Superior temporal gyrus (tissue), 1 donor: ENCODE measurements around the gene OS9.

Source experiments
- DNase-seq: peaks from one replicate; pipeline ENCODE4 v3.0.0-alpha.2; 2016; ENCODE audit errors: extremely low spot score

OS9 gene

DNA sequence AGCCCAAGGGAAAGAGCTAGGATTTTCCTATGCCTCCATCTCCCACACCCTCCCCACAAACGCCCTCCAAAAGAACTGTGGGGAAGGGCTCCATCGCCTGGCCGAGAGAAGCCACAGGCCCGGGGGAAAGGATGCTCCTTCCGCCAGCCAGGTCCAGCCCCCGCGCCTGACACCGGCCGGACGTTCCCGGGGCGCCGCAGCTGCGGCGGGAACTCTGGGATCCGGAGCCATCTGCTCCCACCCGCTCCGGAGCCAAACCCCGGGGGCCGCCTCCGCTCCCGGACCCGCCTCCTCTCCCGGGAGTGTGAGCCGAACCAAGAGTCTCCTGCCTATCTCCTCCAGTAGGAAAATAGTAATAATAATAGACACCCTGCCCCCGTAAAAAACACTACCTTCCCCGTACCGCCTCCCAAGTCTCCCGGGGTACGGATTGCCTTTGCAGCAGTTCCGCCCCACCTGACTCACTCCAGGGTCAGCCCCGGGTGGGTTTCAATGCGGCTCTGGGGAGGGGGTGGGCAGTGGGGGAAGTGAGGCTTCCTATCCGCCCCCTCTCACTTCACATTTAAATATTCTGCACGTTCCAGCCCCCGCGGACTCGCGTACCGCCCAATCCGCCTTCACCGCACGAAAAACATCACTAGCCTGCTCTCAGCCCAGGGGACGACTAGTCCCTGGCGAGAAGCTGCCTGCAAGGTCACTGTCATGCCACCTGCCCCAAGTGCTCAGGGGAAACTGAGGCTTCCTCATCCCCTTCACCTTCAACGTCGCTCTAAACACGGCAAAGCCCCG is 42.2 kb downstream of the OS9 start:
- DNase-seq, result peak; percentile 35

DNA sequence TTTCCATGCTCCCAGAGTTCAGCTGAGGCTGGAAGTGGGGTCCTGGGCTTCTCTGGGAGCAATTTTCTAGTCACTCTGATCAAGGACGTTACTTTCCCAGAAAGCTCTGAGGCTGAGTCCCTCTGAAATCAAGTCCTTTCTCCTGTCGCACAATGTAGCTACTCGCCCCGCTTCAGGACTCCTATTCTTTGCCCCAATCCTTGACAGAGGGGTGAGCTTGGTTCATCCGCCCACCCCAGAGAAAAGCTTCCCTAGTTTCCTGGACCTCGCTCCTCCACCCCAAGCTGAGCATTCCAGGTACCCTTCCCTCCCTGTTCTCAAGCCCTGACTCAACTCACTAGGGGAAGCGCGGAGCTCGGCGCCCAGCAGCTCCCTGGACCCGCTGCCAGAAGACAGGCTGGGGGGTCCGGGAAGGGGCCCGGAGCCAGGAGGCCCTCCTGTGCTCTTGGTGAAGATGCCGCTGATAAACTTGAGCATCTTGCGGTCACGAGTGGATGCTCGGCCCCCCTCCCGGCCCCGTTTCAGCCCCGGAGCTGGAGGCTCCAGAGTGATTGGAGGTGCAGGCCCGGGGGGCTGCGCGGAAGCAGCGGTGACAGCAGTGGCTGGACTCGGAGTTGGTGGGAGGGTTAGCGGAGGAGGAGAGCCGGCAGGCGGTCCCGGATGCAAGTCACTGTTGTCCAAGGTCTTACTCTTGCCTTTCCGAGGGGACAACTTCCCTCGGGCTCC is 43.0 kb downstream of the OS9 start:
- DNase-seq, result no peak

DNA sequence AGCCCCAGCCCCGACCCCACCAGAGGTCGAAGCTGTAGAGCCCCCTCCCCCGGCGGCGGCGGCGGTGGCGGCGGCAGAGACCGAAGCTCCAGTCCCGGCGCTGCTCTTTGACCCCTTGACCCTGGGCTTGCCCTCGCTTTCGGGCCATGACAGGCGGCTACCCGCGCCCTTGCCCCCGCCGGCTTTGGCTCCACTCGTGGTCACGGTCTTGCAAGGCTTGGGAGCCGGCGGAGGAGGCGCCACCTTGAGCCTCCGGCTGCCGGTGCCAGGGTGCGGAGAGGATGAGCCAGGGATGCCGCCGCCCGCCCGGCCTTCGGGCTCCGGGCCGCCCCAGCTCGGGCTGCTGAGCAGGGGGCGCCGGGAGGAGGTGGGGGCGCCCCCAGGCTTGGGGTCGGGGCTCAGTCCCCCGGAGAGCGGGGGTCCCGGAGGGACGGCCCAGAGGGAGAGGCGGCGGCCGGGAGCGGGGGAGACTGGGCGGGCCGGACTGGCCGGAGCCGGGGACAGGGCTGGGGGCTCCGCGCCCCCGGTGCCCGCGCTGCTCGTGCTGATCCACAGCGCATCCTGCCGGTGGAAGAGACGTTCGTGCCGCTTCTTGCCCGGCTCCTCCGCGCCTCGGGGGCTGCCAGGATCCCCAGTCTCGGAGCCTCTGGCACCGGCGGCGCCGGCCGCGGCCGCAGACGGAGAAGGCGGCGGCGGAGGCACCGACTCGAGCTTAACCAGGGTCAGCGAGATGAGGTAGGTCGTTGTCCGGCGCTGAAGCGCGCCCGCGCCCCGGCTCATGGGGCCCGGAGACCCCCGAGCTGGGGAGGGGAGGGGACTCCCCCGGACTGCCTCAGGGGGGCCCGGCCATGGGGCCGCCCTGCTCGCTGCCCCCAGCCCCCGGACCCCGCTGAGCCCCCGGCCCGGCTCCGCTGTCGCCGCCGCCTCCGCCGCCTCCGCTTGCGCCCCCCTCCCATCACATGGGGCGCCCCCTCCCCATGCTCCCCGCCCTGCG is 43.8 kb downstream of the OS9 start:
- no peak for DNase-seq

DNA sequence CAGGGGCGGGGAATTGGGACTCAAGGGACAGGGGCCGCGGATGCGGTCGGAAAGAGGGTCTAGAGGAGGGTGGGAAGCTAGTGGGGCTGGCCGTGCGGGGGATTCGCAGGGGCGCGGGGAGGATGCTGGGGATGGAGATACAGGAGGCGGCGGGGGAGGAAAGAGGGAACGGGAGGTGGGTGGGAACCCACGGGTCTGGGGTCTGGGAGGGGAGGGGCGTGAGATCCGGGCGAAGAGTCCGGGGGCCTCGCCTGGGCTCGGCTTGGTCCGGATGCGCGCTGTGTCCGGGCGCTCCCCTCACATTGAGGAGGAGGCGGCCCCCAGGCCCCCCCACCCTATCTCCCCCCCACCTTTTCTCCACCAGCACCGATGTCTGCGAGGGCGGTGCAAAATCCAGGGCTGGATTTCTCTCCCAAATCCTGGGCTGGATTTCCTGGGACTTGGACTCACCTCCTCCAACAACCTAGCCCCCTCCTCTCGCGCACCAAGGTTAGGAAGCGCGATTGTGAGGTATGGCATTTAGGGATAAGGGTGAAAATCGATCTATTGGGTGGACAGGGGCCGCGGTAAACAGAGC is 44.8 kb downstream of the OS9 start, which contains the start of gene AGAP2:
Gene AGAP2 (minus strand): TSS at position 82 of the 577 bp plus-strand sequence. CDS start 496 bp downstream, outside the sequence.
- DNase-seq, result peak; percentile 57

DNA sequence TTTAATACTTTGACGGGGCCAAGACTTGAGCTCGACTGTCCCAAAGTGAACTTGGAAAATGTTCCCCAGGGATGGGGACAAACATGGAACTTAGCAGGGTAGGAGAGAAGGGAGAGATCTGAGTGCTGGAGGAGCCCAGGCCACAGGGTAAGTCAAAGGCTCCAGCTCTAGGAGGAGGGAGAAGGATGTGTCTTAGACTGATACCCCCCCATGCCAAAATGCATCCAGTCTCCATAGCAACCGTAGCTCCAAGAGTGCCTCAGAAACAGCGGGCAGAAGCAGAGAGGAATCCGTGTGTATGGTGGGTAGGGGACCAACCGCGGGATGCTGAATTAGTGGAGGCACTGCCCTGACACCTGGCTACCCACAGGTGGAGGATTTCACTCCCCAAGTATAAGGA is 45.5 kb downstream of the OS9 start:
- peak; percentile 22 for DNase-seq

DNA sequence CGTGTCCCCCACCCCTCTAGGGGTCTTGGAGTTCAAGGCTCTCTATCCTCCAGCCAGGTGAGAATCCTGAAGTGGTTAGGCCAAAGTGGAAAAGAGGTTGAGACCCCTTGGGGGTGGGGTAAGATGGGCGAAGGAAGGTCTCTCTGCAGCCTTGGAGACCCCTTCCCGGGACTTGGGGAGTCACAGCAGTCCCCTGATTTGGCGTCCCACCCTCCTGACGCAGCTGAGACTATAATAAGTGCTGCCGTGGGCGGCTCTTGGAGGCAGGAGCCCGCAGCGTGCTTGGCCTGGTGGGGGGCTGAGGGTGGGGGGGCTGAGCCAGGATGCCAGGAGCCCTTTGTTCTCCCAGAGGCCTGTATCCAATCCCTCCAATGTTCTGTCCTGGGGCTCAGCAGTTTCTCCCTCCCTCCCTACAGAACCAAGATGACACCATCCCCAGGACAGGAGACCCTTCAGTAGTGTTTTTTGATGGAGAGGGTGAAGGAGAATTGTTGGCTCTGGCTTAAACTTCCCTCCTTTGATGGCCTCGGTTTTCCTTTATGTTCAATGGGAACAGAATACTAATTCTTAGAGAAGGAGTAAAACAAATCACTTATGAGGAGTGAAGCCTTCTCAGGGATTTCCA is 46.1 kb downstream of the OS9 start:
- no peak for DNase-seq

DNA sequence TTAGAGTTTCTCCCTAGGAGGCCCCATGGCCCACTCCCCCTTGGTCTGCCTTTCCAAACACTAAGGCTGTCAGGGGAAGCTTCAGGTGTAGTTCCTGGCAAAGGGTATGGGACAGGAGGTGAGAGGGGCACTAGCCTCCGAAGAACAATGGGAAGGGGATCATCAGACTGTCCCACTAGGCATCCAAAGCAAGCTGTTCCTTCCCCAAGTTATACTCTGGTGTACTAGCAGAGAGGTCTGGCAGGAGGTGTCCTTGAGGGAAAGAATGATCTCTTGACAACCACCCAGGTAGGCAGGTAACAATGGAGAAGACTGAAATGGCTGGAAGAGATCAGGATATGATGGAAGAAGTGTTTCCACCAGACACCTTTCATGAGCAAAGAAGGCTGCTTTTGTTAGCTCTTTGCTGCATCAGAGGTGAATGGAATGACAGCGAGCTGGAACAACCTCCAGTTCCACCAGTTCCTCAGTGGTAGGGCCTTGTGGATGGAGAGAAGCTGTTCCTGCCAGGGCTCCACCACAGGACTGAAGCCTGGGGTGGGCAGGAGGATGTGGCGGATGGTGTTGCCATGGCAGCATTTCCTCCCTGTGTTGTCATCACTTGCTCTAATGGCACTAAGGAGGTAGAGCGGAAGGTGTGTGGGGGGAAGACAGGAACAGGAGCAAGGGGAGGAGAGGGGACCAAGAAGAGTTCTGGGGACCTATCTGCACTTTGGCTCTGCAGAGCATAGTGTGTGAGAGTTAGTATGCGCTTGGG is 46.9 kb downstream of the OS9 start:
- DNase-seq, result peak; percentile 26

DNA sequence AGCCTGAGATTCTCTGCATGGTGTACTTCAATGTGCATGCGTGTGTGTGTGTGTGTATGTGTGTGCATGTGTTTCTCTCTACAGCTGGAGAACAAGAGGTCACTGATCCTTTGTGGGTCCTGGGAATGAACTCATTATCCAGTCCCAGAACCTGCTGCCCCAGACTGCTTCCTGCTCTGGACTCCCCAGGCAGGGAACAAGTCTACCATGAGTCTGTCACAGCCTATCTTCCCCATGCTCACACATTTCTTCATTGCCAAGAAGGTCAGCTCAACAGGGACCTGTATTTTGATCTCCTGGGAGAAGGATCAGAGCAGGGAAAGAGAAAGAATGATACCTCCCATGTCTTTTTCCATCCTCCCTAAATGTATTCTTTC is 47.5 kb downstream of the OS9 start:
- DNase-seq, result no peak

DNA sequence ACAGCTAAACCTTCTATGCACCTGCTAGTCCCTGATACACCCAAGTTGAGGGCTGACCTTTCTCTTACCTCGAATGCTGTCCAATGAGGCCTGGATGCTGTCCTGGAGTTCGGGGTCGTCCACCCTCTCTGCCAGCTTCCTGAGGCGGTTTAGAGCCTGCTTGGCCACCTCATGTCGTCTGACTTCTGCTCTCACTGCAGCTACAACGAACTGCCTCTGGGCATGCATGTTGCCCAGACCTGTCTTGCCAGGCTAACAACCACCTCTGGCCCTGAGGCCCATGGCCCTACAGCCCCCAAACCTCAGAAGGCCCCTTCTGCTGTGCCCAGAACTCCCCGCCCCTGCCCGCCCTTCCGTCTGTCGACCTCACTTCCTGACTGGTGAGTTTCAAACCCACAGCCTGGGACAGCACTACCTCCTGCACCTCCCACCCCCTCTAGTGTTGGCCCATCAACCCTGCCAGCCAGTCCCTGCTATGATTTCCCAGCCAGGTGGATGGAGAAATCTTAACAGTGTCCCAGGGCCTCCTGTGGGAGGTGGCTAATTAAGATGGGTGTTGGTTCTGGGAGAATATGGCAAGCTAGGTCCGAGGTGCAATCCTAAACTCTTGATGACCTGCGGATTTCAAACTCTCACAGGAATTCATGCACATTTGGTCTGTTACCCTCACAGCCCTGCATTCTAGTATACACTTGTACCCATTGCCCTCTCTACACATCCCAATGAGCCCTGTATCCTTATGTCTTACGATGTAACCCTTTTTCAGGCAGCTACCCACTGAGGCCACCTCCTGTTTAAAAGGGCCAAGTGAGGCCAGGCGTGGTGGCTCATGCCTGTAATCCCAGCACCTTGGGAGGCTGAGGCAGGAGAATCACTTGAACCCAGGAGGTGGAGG is 48.2 kb downstream of the OS9 start:
- no peak for DNase-seq

DNA sequence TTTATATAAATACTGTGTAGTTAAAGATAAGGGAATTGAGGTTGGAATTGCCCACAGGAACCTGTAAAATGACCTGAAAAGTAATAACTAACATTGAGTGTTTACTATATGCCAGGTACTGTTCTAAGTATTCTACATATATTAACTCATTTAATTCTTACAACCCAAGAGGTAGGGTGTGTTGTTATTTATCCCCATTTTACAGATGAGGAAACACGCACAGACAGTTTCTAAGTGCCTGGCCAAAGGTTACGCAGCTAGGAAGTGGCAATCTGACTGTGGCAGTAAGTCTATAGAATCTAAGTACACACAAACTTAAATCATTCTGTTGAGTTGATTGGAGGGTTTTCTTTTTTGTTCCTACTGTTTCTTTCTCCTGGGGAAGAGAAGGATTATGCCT is 49.8 kb downstream of the OS9 start:
- no peak for DNase-seq

DNA sequence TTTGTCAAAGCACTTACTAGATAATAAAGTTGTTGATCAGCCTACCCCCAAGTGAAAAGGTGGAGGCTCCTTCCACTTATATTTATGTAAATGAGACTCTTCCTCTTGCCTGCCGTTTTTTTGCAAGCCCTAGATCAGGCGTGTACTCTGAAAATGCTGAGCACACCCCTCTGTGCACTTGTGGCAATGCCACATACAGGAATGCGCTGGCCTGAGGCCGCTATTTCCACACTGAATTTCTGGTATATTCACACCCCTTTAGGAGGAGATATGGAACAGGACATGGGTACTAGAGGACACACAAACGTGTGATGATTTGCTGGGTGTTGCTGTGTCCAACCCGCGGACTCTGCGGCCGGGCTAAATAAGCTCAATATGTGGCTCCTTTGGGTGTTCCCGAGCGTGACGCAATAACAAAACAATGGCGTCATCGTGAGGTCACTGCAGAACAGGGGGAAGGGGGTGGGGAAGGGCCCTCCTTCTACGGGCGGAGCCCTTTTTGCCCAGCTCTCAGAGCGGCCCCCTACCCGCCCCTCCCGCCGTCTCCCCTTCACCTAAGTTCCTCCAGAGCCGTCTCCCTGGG is 50.4 kb downstream of the OS9 start:
- DNase-seq, result peak; percentile 43

DNA sequence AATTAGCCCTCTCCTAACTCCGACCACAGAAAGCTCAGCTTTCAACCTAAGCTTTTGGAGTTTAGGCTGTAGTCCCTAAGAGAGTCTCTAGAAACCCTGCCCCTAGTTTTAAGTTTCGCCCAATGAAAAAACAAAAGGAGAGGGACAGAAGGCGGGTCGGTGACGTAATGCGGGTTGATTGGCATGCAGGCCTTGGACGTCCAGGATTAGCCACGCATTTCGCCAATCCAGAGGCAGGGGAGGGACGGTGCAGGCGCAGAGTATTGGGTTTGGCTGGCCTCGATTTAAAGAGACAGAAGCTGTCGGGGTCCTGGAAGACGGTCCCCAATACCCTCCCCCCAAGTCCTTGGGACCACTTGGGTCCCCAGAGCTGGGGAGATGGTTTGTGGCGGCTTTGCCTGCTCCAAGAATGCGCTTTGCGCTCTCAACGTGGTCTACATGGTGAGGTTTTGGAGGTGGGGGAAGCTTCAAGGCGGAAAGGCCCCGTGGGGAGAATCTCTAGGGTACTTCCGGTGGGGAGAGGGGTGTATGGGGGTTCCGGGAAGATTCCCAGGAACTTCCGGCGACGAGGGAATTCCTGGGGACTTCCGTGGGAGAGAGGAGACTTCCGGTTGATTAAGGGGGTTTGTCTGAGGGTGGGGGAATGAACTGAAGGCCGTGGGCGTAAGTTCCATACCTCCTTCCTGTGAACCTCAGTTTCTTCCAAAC is 51.0 kb downstream of the OS9 start, which contains the start of gene TSPAN31:
Gene TSPAN31 (plus strand): TSS at position 263 of the 708 bp plus-strand sequence. CDS start 116 bp downstream, at position 379.
- peak; percentile 99 for DNase-seq

DNA sequence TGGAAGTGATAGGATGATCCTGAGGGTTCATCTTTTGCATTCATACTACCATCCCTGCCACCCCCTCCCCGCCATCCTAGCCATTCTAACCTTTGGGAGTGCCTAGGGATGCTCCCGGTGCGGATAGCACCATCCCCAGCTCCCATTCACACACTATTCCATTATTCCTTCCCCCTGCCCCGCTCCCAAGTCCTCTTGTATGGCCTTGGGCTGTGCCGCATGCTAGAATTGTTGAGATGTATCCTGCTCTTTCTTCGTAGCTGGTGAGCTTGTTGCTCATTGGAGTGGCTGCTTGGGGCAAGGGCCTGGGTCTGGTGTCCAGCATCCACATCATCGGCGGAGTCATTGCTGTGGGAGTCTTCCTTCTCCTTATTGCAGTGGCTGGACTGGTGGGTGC is 51.6 kb downstream of the OS9 start:
- DNase-seq, result no peak

DNA sequence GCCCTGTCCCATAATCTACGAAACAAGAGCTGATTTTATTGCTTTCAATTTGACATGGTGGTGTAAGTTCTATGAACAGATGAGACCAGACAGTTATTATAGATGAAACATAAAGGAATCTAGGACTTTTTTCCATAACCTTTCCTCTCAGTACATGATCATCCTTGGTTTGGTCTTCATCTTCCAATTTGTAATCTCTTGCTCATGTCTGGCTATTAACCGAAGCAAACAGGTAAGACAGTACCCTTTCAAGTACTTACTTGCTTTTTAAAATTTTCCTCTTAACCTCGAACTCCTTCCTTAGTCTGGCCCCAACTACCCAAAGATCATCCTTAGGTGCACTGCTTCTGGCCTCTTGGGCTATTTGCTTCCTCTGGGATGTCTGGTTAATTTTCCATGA is 52.1 kb downstream of the OS9 start:
- DNase-seq, result no peak

DNA sequence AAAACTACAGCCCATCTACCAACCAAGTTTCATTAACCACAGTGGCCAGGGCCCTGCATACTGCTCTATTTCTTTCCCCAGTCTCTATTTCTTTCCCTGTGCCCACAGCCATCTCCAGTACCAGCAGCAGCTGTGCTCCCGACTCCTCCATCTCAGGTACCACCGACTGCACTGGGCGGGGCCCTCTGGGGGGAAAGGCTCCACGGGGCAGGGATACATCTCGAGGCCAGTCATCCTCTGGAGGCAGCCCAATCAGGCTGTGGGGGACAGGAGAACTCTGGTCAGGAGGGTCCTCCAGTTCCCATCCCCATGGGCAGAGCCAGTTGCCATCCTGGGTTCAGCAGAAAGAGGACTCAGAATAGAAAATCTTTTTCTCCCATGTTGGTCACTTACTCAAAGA is 55.1 kb downstream of the OS9 start:
- no peak for DNase-seq

DNA sequence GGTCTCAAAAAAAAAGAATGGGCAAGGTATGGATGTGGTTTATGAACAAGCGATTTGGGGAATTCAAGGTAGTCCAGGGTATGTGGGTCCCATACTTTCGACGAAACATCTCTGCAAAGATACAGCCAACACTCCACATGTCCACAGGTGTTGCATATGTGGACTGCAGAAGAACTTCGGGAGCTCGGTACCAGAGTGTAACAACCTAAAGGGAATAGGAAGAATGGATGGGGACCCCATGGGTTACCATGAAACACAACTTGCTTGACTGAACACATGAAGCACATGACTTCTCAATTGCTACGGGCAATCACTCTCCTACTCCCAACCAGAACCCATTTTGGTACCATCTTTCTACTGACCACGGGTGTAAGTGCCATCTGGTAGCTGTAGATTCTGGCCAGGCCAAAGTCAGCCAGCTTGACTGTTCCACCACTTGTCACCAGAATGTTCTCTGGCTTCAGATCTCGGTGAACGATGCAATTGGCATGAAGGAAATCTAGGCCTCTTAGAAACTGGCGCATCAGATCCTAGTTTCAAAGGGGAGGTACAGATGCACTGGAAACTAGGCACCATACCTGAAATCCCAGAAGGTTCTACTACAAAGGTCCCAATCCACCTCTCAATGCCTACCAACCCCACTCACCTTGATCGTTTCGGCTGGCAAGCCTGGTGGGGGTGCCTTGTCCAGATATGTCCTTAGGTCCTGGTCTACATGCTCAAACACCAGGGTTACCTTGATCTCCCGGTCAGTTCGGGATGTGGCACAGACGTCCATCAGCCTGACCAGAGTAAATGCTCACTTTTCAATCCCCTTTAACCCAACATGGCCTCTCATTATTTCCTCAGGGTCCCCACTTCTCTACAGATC is 56.9 kb downstream of the OS9 start:
- no peak for DNase-seq

DNA sequence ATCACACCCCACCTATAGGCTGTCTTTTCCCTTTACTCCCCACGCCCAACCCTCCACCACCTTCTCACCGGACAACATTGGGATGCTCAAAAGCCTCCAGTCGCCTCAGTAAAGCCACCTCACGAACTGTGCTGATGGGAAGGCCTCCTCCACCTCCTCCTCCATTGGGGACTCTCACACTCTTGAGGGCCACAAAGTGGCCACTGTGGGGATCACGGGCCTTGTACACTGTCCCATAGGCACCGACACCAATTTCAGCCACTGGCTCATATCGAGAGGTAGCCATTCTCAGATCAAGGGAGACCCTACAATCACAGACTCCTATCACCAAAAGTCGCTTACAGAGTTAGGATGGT is 57.5 kb downstream of the OS9 start:
- no peak for DNase-seq
